HL-60 (cell line): Measurements from ENCODE around the gene BMP7.

Experiments used
- POLR2AphosphoS5 ChIP-seq: IDR thresholded peaks from 2 replicates; pipeline ENCODE4 v1.6.1; 2012; ENCODE audit warnings: low read depth
- TF ChIP-seq, protein P1 (sequence below): IDR thresholded peaks from one replicate; pipeline ENCODE4 v1.5.1; 2011; ENCODE audit warnings: low read length, control low read depth, inconsistent platforms; ENCODE audit not compliant: insufficient read depth
- TF ChIP-seq, protein P2 (sequence below): IDR thresholded peaks from 2 replicates; pipeline ENCODE4 v1.6.1; 2012; ENCODE audit warnings: low read depth; ENCODE audit not compliant: insufficient replicate concordance

DNA sequence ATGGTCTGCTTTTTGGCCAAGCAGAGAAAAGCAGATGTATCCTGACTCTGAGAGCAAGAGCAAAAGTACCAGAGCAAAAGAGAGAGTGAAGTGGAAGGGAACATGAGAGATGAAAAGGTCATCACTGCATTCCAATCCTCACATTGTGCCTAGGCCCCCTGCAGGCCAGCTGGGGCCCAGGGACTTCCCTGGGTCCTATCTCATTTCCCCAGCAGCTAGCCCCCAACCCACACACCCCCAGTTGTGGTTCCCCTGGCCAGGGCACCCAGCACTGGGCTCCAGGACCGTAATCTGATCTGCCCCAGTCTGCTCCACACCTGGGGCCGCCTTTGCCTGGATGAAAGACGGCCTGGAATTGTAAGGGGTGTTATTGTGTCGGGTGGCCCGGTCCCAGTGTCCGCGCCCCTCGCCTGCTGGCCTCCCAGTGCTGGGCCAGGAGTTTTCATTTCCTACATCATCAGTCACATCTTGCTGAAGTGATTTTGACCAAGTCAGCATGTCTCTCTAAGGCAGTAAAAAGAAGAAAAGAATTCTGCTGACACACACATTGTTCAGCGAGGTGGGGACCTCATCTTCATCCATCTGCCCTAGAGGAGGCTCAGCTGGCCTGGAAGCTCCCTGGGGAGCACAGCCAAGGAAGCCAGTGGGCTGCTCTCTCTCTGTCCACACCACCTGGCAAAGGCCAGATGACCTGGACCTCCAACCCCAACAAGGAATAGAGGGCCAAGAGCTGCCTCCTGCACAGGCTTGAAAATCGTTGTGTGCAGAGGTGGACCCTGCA lies 4.0 kb upstream of the BMP7 start:
- TF ChIP-seq, protein P1, sequence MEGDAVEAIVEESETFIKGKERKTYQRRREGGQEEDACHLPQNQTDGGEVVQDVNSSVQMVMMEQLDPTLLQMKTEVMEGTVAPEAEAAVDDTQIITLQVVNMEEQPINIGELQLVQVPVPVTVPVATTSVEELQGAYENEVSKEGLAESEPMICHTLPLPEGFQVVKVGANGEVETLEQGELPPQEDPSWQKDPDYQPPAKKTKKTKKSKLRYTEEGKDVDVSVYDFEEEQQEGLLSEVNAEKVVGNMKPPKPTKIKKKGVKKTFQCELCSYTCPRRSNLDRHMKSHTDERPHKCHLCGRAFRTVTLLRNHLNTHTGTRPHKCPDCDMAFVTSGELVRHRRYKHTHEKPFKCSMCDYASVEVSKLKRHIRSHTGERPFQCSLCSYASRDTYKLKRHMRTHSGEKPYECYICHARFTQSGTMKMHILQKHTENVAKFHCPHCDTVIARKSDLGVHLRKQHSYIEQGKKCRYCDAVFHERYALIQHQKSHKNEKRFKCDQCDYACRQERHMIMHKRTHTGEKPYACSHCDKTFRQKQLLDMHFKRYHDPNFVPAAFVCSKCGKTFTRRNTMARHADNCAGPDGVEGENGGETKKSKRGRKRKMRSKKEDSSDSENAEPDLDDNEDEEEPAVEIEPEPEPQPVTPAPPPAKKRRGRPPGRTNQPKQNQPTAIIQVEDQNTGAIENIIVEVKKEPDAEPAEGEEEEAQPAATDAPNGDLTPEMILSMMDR: no peak
- TF ChIP-seq POLR2AphosphoS5: no peak
- TF ChIP-seq, protein P2, sequence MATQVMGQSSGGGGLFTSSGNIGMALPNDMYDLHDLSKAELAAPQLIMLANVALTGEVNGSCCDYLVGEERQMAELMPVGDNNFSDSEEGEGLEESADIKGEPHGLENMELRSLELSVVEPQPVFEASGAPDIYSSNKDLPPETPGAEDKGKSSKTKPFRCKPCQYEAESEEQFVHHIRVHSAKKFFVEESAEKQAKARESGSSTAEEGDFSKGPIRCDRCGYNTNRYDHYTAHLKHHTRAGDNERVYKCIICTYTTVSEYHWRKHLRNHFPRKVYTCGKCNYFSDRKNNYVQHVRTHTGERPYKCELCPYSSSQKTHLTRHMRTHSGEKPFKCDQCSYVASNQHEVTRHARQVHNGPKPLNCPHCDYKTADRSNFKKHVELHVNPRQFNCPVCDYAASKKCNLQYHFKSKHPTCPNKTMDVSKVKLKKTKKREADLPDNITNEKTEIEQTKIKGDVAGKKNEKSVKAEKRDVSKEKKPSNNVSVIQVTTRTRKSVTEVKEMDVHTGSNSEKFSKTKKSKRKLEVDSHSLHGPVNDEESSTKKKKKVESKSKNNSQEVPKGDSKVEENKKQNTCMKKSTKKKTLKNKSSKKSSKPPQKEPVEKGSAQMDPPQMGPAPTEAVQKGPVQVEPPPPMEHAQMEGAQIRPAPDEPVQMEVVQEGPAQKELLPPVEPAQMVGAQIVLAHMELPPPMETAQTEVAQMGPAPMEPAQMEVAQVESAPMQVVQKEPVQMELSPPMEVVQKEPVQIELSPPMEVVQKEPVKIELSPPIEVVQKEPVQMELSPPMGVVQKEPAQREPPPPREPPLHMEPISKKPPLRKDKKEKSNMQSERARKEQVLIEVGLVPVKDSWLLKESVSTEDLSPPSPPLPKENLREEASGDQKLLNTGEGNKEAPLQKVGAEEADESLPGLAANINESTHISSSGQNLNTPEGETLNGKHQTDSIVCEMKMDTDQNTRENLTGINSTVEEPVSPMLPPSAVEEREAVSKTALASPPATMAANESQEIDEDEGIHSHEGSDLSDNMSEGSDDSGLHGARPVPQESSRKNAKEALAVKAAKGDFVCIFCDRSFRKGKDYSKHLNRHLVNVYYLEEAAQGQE: no peak
